Stomach (tissue), 9 donors: ENCODE measurements around the gene GMDS. TPM values are rescaled to one million over a fixed set of nuclear protein-coding genes. Genes with fewer than 3 reads are reported as not detected.

ENCODE experiments used
- DNase-seq, 2 donors: peaks; one replicate each; pipeline versions ENCODE4 v3.0.0 to v3.0.0-alpha.2; 2013 to 2019
- H3K27ac ChIP-seq, 5 donors: fragments of 200-600 bp in 4 of 5; sonication (generic) in 4 of 5; one replicate each; pipeline ENCODE4 v1.5.1; 2013 to 2019; ENCODE audit warnings: mild to moderate bottlenecking in 1 of 5, moderate library complexity in 1 of 5
- H3K27me3 ChIP-seq, 3 donors: fragments of 200-600 bp; sonication (generic); one replicate each; pipeline ENCODE4 v1.5.1; 2017 to 2019; ENCODE audit warnings: mixed run types in 1 of 3
- H3K36me3 ChIP-seq, 4 donors: fragments of 200-600 bp; sonication (generic); 1 replicate in 3 of 4; 2 replicates in 1 of 4; pipeline ENCODE4 v1.5.1; 2016 to 2019
- H3K4me1 ChIP-seq, 4 donors: fragments of 200-600 bp; sonication (generic); one replicate each; pipeline ENCODE4 v1.5.1; 2016 to 2019
- H3K4me3 ChIP-seq, 4 donors: fragments of 200-600 bp; sonication (generic) in 3 of 4; one replicate each; pipeline ENCODE4 v1.5.1; 2016 to 2019; ENCODE audit warnings: mild to moderate bottlenecking in 1 of 4
- H3K9me3 ChIP-seq, 4 donors: fragments of 200-600 bp; sonication (generic); one replicate each; pipeline ENCODE4 v1.5.1; 2016 to 2019
- EP300 ChIP-seq: sonication (generic); formaldehyde crosslinking; IDR thresholded peaks from one replicate; pipeline ENCODE4 v1.6.1; 2017; ENCODE audit warnings: antibody characterized with exemption
- POLR2A ChIP-seq, 4 donors: fragments of 450-650 bp; IDR thresholded peaks; one replicate each; pipeline ENCODE4 v1.6.1; 2016; ENCODE audit warnings: antibody characterized with exemption in 4 of 4, control low read depth in 2 of 4, mild to moderate bottlenecking in 1 of 4, moderate library complexity in 1 of 4
- POLR2AphosphoS5 ChIP-seq, 3 donors: sonication (generic); formaldehyde crosslinking; IDR thresholded peaks; one replicate each; pipeline ENCODE4 v1.6.1; 2016; ENCODE audit warnings: antibody characterized with exemption in 3 of 3
- WGBS, 5 donors: extraction: QIAGEN DNeasy Blood & Tissue Kit in 3 of 5; methylation state at CpG; one replicate each; pipeline versions ENCODE4 v1.1.5 to v1.1.7; 2013 to 2018; 5-methylcytosine and 5-hydroxymethylcytosine counted together
- intact Hi-C: fragments of 100-400 bp; cut with DNase I; formaldehyde crosslinking; loops from one replicate; pipeline ENCODE4 v1.15.1; 2023; ENCODE audit warnings: low total_unique reads
- polyA plus RNA-seq, 3 donors: library from polyadenylated mRNA; stranded (reverse); fragments of 200-250 nt; gene quantifications; one replicate each; pipeline ENCODE4 v1.2.3, GENCODE V29; 2013
- total RNA-seq, 5 donors: library from RNA; depleted of rRNA; stranded (reverse); fragments of >200 nt; gene quantifications; one replicate each; pipeline versions ENCODE4 v1.1.0 to v1.2.3, GENCODE V29; 2014 to 2016
- TF ChIP-seq, protein P1 (sequence below), 7 experiments: fragments of 450-650 bp in 4 of 7; fragments of 200-600 bp in 3 of 7; sonication (generic) in 3 of 7; IDR thresholded peaks; one replicate each; pipeline ENCODE4 v1.5.1; 2016 to 2019; ENCODE audit warnings: antibody characterized with exemption in 7 of 7, control low read depth in 2 of 7, mild to moderate bottlenecking in 1 of 7
- donor health status: healthy with polysubstance abuse.
- donor health status: Bipolar disorder and iron deficiency.
- donor health status: healthy.

The GMDS gene
- total and polyA plus RNA-seq, 8 donors, result 83.7 to 262 (median 121) TPM

DNA sequence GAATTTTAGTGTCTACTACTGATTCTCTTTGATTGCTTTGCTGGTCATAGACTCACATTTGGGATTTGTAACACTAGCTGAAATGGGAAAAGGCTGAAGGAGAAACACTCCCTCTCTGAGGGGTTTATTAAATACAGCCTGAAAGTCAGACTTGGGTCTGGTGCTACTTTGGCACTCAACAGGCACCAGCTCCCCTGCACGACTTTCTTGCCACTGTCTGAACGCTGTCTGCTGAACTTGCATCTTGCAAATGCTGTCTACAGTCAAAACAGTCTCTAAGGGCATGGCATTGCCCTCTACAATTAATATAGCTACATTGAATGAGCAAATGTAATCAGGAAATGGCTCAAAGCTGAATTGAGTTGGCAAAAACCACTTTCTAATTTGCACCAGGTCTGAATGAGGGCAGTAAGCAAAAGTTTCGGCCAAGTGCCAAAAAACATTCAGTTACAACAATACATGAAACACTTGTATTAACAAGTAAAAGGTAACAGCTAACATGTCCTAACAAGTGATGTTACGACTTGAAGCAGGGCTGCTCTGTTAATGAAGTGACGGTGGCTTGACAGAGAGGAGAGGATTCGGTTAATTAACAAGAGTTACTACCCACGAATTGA is 516.2 kb downstream of the GMDS start:
- TF ChIP-seq POLR2A (IDR thresholded peaks at IDR 0.05), result no peak
- no peak for TF ChIP-seq POLR2AphosphoS5 (IDR thresholded peaks at IDR 0.05)
- no peak for TF ChIP-seq EP300
- TF ChIP-seq, protein P1, sequence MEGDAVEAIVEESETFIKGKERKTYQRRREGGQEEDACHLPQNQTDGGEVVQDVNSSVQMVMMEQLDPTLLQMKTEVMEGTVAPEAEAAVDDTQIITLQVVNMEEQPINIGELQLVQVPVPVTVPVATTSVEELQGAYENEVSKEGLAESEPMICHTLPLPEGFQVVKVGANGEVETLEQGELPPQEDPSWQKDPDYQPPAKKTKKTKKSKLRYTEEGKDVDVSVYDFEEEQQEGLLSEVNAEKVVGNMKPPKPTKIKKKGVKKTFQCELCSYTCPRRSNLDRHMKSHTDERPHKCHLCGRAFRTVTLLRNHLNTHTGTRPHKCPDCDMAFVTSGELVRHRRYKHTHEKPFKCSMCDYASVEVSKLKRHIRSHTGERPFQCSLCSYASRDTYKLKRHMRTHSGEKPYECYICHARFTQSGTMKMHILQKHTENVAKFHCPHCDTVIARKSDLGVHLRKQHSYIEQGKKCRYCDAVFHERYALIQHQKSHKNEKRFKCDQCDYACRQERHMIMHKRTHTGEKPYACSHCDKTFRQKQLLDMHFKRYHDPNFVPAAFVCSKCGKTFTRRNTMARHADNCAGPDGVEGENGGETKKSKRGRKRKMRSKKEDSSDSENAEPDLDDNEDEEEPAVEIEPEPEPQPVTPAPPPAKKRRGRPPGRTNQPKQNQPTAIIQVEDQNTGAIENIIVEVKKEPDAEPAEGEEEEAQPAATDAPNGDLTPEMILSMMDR (IDR thresholded peaks at IDR 0.05), result no peak
- 77 to 91% (median 86%) methylated on average over 7 of the region's 7 CpGs for WGBS, 5 donors

DNA sequence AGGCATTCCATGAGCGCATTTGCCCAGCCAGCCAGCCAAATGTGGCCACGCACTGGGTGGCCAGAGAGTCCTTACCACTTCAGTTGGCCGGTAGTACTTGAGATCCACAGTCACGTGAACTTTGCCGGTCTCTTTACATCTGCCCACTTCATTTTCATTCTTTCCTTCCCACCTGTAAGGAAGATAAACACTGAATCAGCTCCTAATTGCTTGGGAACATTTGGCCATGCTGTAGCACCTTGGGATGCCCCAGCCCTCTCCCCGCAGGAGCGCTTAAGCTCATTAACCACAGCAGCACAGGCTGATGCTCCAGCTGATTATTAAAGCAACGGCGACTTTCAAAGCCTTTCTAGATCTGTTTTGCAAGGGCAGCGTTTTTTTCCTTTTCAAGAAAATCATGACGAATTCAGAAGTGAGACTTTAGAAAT is 519.0 kb downstream of the GMDS start:
- Histone ChIP-seq H3K4me3 (no peak overlapping the region), H3K27me3 (no peaks in the 10 kb centered on the region), H3K4me1 (peaks cover 0 to 7% (median 2%) of the 10 kb centered on the region in 4 donors), H3K27ac (no peak overlapping the region), H3K9me3 (peaks cover 0 to 7% (median 2%) of the 10 kb centered on the region in 4 donors), H3K36me3 (peaks cover 0 to 15% (median 13%) of the 10 kb centered on the region in 4 donors)
- no peak for DNase-seq
- WGBS, 5 donors, result 83 to 95% (median 92%) methylated on average over 11 of the region's 11 CpGs
- TF ChIP-seq POLR2AphosphoS5 (IDR thresholded peaks at IDR 0.05) (no peak), EP300 (no peak), POLR2A (IDR thresholded peaks at IDR 0.05) (no peak)
- TF ChIP-seq, protein P1 (IDR thresholded peaks at IDR 0.05), result no peak
- intact Hi-C loops, result no loop called here

More for the DNA sequence above, 516.2 kb downstream of the GMDS start:
- peaks cover 0 to 15% (median 11%) of the 10 kb centered on the region in 4 donors for H3K36me3 ChIP-seq
- peaks cover 0 to 8% (median 2%) of the 10 kb centered on the region in 4 donors for H3K9me3 ChIP-seq
- intact Hi-C loops, result no loop called here
- H3K27me3 ChIP-seq, result no peaks in the 10 kb centered on the region
- no peak overlapping the region for H3K4me3 ChIP-seq
- H3K4me1 ChIP-seq, result peaks cover 0 to 5% (median 2%) of the 10 kb centered on the region in 4 donors
- DNase-seq, result no peak
- H3K27ac ChIP-seq, result no peak overlapping the region

DNA sequence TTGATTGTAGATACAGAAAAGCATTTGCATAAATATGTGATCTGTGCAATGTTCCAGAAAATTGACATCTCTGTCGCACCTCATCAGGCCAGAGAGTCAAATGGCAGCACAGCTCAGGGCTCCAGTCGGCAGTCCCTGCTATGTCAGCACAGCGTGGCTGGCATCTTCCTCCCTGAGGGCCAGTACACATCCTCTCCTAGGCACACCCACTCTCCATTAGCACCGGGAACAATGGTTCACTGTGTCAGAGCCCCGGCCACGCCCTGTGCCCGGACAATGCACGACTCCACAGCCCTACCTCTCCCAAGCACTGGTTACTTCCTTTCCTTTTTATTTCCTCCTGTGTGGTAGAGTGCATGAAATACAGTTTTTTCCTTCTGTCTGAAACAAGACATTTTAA is 520.8 kb downstream of the GMDS start:
- Histone ChIP-seq H3K27me3 (no peaks in the 10 kb centered on the region), H3K9me3 (no peaks in the 10 kb centered on the region), H3K27ac (peak overlapping the region in 4 of 5 donors; percentile 38 to 68 (median 50)), H3K4me1 (peaks cover 0 to 7% (median 2%) of the 10 kb centered on the region in 4 donors), H3K36me3 (peaks cover 0 to 14% (median 11%) of the 10 kb centered on the region in 4 donors), H3K4me3 (no peak overlapping the region)
- 32 to 63% (median 41%) methylated on average over 8 of the region's 8 CpGs for WGBS, 5 donors
- DNase-seq, result peak; percentile 80 to 92
- intact Hi-C loops, result no loop called here
- TF ChIP-seq, protein P1 (IDR thresholded peaks at IDR 0.05), result no peak
- TF ChIP-seq EP300 (no peak), POLR2A (IDR thresholded peaks at IDR 0.05) (no peak), POLR2AphosphoS5 (IDR thresholded peaks at IDR 0.05) (peak in 1 of 3 donors; percentile 74)

DNA sequence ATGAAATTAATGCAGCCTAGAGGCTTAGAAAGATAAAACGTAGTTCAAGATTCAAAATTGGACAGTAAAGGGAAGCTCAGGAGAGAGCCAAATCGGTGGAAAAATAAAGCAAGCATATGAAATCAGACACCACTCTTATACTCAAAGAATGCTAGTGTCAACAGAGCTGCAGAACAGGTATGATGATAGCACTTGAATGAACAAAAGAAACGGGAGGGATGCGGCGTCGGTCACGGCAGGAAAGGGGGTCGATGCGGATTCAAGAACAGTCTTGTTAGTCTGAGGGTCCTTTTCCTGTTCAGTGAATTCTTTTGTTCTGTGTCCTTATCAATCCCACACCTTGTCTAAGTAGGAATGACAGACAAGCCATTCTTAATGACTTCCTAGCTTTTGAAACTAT is 521.3 kb downstream of the GMDS start:
- Histone ChIP-seq H3K27ac (peak overlapping the region in 3 of 5 donors; percentile 38 to 68 (median 52)), H3K36me3 (peaks cover 0 to 14% (median 11%) of the 10 kb centered on the region in 4 donors), H3K9me3 (no peaks in the 10 kb centered on the region), H3K4me1 (peaks cover 0 to 7% (median 2%) of the 10 kb centered on the region in 4 donors), H3K4me3 (no peak overlapping the region), H3K27me3 (no peaks in the 10 kb centered on the region)
- intact Hi-C loops, result no loop called here
- WGBS, 5 donors, result 47 to 76% (median 53%) methylated on average over 9 of the region's 9 CpGs
- peak in 1 of 2 donors; percentile 44 for DNase-seq
- TF ChIP-seq POLR2A (IDR thresholded peaks at IDR 0.05) (no peak), POLR2AphosphoS5 (IDR thresholded peaks at IDR 0.05) (no peak), EP300 (no peak)
- TF ChIP-seq, protein P1 (IDR thresholded peaks at IDR 0.05), result no peak
